ENCODE results near the gene SRGN.
"Not testable (repeated sequence)": the region's sequence is repeated elsewhere in the genome, so short reads cannot be mapped to it uniquely, and the experiment has no call there.

Gene SRGN

GRCh38 chr10:69091143-69091651 is 3.3 kb downstream of the SRGN start:
- no peak for DNase-seq

GRCh38 chr10:69092959-69093850 is 5.3 kb downstream of the SRGN start:
- peak; percentile 79 for DNase-seq

GRCh38 chr10:69093933-69094332 is 6.0 kb downstream of the SRGN start:
- DNase-seq = no peak

- no peak for DNase-seq
These were observed 8.1 kb downstream of the SRGN start for GRCh38 chr10:69096045-69096444.

GRCh38 chr10:69097729-69098128 is 9.8 kb downstream of the SRGN start:
- no peak for DNase-seq

GRCh38 chr10:69100136-69100872 is 12.4 kb downstream of the SRGN start:
- no peak for DNase-seq

- DNase-seq = no peak
These were observed 13.7 kb downstream of the SRGN start for GRCh38 chr10:69101451-69102095.

- DNase-seq = no peak
These were observed 14.5 kb downstream of the SRGN start for GRCh38 chr10:69102440-69102839.

GRCh38 chr10:69103784-69104183 is 15.9 kb downstream of the SRGN start:
- DNase-seq = no peak

GRCh38 chr10:69104994-69105790 is 17.3 kb downstream of the SRGN start:
- DNase-seq = no peak

GRCh38 chr10:69107176-69107490 is 19.2 kb downstream of the SRGN start:
- no peak for DNase-seq

- no peak for DNase-seq
These were observed 19.8 kb downstream of the SRGN start for GRCh38 chr10:69107699-69108098.

- no peak for DNase-seq
These were observed 32.0 kb downstream of the SRGN start for GRCh38 chr10:69119896-69120295.

- peak; percentile 61 for DNase-seq
These were observed 35.4 kb downstream of the SRGN start for GRCh38 chr10:69123306-69123746.

GRCh38 chr10:69123747-69124562 is 36.1 kb downstream of the SRGN start, which contains the start of gene VPS26A:
TSS of gene VPS26A (plus strand) at chr10:69124178. CDS start at chr10:69124278, 100 bp downstream.
- peak; percentile 99 for DNase-seq

GRCh38 chr10:69124563-69125268 is 36.8 kb downstream of the SRGN start:
- peak; percentile 56 for DNase-seq

GRCh38 chr10:69125554-69125953 is 37.7 kb downstream of the SRGN start:
- no peak for DNase-seq

GRCh38 chr10:69130251-69130650 is 42.3 kb downstream of the SRGN start:
- DNase-seq = no peak

- no peak for DNase-seq
These were observed 52.1 kb downstream of the SRGN start for GRCh38 chr10:69139961-69140360.

GRCh38 chr10:69141304-69141703 is 53.4 kb downstream of the SRGN start:
- DNase-seq = no peak

- not testable (repeated sequence) for DNase-seq
These were observed 54.2 kb downstream of the SRGN start for GRCh38 chr10:69142074-69142473.

All from NCI-H146 (cell line).